SHP77 (cell line): ENCODE results near the gene ADRM1.

Source experiments
- DNase-seq, 2 experiments: peaks; one replicate each; lab custom pipeline; 2025; lab: John Stamatoyannopoulos, UW

The ADRM1 gene

GRCh38 chr20:62355878-62356588, 53.2 kb downstream of the ADRM1 start:
- DNase-seq, result peak; percentile 93 to 95

GRCh38 chr20:62356589-62357186, 53.9 kb downstream of the ADRM1 start:
- DNase-seq, result no peak

GRCh38 chr20:62357187-62357667, 54.4 kb downstream of the ADRM1 start:
- DNase-seq, result peak in 1 of 2 experiments; percentile 78

- no peak for DNase-seq
These were observed 54.9 kb downstream of the ADRM1 start for GRCh38 chr20:62357681-62358080.
